Measurements from ENCODE around the gene RFC4. TPM values are rescaled to one million over a fixed set of nuclear protein-coding genes. Genes with fewer than 3 reads are reported as not detected.

Gene RFC4
- total and polyA plus RNA-seq, 9 of the 15 experiments (the other 6 are each of a cell fraction or from before 2014, with no cell fraction given) = 105 to 227 (median 180) TPM

DNA sequence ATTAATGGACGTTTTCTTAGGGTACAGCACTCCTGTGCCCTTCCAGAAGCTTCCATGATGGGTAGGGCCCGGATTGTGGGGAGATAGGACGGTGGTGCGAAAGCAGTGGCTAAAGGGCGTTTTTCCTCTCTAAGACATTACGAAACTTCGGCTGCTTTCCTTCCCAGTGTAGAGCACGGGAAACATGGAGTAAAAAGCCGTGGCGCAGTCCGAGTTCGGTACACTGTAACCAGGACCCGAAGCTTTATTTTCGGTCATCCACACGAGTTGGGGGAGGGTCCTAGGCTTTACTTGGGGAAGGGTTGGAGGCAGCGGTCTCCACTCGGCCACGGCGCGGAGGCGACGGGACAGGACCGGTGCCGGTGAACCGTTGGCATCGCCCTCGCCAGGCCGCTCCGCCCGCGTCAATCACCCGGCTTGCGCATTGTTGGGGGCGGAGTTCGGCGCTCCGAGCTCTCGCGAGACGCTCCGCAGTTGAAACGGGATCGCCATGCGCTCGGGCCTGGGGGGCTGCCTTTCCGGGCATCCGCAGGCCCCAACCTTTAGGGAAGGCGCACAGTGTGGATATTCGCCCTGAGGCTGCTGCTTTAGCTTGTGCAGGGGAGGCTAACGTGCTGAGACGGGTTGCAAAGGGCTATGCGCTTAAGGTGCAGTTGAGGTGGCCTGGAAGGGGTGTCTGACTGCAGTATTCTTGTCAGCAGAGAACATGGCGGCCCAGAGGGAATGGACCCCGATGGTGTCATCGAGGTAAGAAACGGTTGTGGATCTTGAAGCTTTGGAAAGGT, 22.4 kb downstream of the RFC4 start (continued):
- TF ChIP-seq POLR2AphosphoS5 (IDR thresholded peaks at IDR 0.05; ENCODE audit: control insufficient read depth, insufficient read depth, low read depth, low read length) (peak; percentile 65; the same call in 1 of the 2 replicates), POLR2G (IDR thresholded peaks at IDR 0.05; ENCODE audit: low read depth, low read length) (peak; percentile 94), ZNF551 (CRISPR knock-in tag; IDR thresholded peaks at IDR 0.05) (no peak), EP300 (IDR thresholded peaks at IDR 0.05; ENCODE audit: low read length) (no peak), BRD9 (IDR thresholded peaks at IDR 0.05; ENCODE audit: low read depth, partially characterized antibody) (no peak), NELFE (IDR thresholded peaks at IDR 0.05; ENCODE audit: insufficient read depth, insufficient read length) (no peak), ZBTB8A (IDR thresholded peaks at IDR 0.05; ENCODE audit: partially characterized antibody) (no peak), SRSF9 (IDR thresholded peaks at IDR 0.05; ENCODE audit: borderline replicate concordance, low read depth, low read length) (no peak)
- TF ChIP-seq, protein P1, sequence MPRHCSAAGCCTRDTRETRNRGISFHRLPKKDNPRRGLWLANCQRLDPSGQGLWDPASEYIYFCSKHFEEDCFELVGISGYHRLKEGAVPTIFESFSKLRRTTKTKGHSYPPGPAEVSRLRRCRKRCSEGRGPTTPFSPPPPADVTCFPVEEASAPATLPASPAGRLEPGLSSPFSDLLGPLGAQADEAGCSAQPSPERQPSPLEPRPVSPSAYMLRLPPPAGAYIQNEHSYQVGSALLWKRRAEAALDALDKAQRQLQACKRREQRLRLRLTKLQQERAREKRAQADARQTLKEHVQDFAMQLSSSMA (CRISPR knock-in tag; IDR thresholded peaks at IDR 0.05) = peak; percentile 24; the same call in 1 of the 2 replicates
- TF ChIP-seq, protein P2, sequence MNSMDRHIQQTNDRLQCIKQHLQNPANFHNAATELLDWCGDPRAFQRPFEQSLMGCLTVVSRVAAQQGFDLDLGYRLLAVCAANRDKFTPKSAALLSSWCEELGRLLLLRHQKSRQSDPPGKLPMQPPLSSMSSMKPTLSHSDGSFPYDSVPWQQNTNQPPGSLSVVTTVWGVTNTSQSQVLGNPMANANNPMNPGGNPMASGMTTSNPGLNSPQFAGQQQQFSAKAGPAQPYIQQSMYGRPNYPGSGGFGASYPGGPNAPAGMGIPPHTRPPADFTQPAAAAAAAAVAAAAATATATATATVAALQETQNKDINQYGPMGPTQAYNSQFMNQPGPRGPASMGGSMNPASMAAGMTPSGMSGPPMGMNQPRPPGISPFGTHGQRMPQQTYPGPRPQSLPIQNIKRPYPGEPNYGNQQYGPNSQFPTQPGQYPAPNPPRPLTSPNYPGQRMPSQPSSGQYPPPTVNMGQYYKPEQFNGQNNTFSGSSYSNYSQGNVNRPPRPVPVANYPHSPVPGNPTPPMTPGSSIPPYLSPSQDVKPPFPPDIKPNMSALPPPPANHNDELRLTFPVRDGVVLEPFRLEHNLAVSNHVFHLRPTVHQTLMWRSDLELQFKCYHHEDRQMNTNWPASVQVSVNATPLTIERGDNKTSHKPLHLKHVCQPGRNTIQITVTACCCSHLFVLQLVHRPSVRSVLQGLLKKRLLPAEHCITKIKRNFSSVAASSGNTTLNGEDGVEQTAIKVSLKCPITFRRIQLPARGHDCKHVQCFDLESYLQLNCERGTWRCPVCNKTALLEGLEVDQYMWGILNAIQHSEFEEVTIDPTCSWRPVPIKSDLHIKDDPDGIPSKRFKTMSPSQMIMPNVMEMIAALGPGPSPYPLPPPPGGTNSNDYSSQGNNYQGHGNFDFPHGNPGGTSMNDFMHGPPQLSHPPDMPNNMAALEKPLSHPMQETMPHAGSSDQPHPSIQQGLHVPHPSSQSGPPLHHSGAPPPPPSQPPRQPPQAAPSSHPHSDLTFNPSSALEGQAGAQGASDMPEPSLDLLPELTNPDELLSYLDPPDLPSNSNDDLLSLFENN (IDR thresholded peaks at IDR 0.05; ENCODE audit: low read depth in 2 of 2, low read length in 2 of 2) = no peak

Measured in K562 (cell line).